Measurements from ENCODE around the gene MTRF1.

DNA sequence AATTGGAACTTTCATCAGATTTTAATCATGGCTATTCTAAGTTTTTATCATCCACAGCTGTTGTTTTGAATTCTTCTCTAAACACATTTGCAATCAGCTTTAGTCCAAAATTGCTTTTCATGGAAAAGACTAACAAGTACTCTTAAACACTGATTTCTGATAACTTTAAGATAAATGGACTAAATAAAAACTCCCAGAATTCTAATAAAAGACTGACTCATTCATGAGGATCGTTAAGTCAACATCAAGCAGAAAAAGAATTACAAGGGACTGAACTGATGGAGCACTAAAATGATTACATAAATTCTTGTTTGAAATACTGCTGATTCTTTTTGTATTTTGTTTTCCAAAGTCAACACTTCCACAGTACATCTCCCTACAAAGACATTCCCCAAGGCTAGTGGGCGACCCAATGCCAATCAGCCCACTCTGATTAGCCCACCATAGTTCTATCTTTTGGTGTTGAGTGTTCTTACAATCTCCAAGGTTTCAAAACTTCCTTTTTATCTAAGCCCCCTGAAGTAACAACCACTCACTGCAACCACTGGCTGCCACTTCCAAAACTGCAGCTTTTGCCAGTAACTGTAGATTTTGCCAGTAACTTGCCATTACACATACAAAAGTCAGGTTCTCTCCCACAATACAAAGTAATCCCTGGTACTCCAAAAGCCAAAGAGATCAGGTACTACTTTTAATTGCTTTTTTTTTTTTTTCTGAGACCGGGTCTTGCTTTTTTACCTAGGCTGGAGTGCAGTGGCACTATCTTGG, 33.7 kb upstream of the MTRF1 start:
- no peak for TF ChIP-seq POLR2AphosphoS5 (IDR thresholded peaks at IDR 0.05; ENCODE audit: low read depth, low read length)
- no peak for TF ChIP-seq TAF1 (IDR thresholded peaks at IDR 0.05; ENCODE audit: borderline replicate concordance, insufficient read depth, low read length)
- TF ChIP-seq FOXP2 (optimal IDR thresholded peaks at IDR 0.05; ENCODE audit: borderline replicate concordance, extremely low read depth, extremely low read length, insufficient read depth), result no peak

All from PFSK-1 (cell line).